Activated T-helper 2 cell treated with anti-CD3 and anti-CD28 coated beads, Interferon-gamma antibody, Interleukin-2, Interleukin-4, amounts not matched to agents 10 μg/mL and 5 μg/mL and 100 μg/mL, durations not matched to agents 14 hours and 24 hours and 36 hours (primary cell): ENCODE results near the gene PPIC. TPM values are rescaled to one million over a fixed set of nuclear protein-coding genes. Genes with fewer than 3 reads are reported as not detected.

Source experiments
- DNase-seq: peaks from one replicate; pipeline ENCODE4 v3.0.0; 2021; ENCODE audit warnings: low spot score
- H3K27ac Mint-ChIP-seq: one replicate; pipeline ENCODE4 v1.8.0; 2021; ENCODE audit warnings: mixed read lengths
- H3K27me3 Mint-ChIP-seq: one replicate; pipeline ENCODE4 v1.8.0; 2021; ENCODE audit warnings: low read depth, mixed read lengths
- H3K36me3 Mint-ChIP-seq: one replicate; pipeline ENCODE4 v1.8.0; 2021; ENCODE audit warnings: low read depth, mixed read lengths
- H3K4me1 Mint-ChIP-seq: one replicate; pipeline ENCODE4 v1.8.0; 2021; ENCODE audit warnings: low read depth, mixed read lengths
- H3K4me3 Mint-ChIP-seq: one replicate; pipeline ENCODE4 v1.8.0; 2021; ENCODE audit warnings: low read depth, mild to moderate bottlenecking, moderate library complexity, mixed read lengths
- H3K9me3 Mint-ChIP-seq: one replicate; pipeline ENCODE4 v1.8.0; 2021; ENCODE audit warnings: mixed read lengths
- intact Hi-C: fragments of 100-400 bp; cut with micrococcal nuclease; formaldehyde crosslinking; loops from one replicate; pipeline ENCODE4 v1.15.1; 2023
- total RNA-seq: library from RNA; stranded (reverse); gene quantifications from 2 replicates; pipeline ENCODE4 v1.2.3, GENCODE V29; 2022

Gene PPIC
- total RNA-seq, 1 donor from 2014 or later: not detected

DNA sequence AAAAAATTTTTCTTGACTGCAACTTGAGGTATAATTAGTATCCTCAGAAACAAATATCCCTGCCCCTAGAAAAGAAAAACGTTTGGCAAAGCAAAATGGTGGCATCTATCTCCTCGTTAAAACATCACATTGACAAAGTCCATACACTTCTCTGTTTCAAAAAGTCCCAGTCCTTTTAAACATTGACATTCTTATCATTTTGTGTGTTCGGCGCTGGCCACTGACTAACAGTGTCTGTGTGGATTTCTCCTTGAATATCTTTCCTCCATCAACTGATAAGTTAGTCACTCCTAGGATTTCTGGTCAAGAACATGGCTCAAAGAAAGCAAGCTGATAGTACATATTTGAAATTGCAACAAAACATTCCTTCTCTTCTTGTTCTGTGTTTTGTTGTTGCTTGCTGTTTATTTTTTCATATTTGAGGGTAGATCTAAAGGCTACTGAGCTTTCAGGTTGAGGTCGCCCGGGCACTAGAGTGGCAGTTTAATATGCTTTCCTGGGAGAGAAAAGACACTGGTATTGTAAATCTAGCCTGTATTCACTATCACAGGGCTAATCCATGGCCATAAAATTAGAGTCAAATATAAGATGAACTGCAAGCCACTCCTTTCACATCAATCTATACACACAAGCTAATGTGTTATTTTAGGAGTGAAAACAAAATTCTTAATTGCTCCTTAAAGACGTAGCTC, 8.5 kb upstream of the PPIC start:
- intact Hi-C loops: no loop called here
- H3K9me3 Mint-ChIP-seq: no peaks in the 10 kb centered on the region
- H3K27me3 Mint-ChIP-seq: peaks cover 33% of the 10 kb centered on the region
- no peak for DNase-seq
- H3K4me1 Mint-ChIP-seq: no peaks in the 10 kb centered on the region
- no peak overlapping the region for H3K27ac Mint-ChIP-seq
- H3K4me3 Mint-ChIP-seq: no peak overlapping the region
- H3K36me3 Mint-ChIP-seq: no peaks in the 10 kb centered on the region

DNA sequence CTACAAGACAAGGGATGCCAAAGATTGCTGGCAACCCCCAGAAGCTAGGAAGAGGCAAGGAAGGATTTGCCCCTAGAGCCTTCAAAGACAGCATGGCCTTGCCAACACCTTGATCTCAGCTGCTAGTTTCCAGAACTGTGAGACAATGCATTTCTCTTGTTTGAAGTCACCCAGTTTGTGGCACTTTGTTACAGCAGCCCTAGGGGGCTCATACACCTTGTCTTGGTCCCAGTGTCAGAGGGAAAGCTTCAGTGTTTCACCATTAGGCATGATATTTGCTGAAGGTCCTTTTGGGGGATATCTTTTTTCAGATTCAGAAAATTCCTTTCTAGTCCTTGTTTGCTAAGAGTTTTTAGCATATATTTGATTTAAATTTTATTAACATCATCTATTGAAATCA, 3.1 kb upstream of the PPIC start:
- DNase-seq: no peak
- Mint-ChIP-seq H3K4me1 (peaks cover 12% of the 10 kb centered on the region), H3K9me3 (no peaks in the 10 kb centered on the region), H3K27me3 (peaks cover 53% of the 10 kb centered on the region), H3K27ac (no peak overlapping the region), H3K36me3 (no peaks in the 10 kb centered on the region), H3K4me3 (no peak overlapping the region)
- intact Hi-C loops: no loop called here

DNA sequence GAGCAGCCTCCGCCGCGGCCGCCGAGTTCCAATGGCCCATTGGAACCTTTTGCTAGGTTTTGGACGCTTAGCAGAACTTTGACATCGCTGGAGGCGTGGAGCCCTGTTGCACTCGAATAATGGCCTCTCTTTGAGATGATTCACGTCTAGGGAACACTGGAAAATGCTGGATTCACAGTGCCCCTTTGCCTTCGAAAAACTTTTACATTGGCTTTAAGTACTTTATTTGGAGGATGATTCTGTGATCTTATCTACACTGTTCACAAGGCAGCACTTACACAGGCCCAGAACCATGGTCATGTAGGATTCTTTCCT, 536 bp upstream of the PPIC start:
- Mint-ChIP-seq H3K4me1 (peaks cover 12% of the 10 kb centered on the region), H3K4me3 (no peak overlapping the region), H3K27me3 (peaks cover 59% of the 10 kb centered on the region), H3K9me3 (no peaks in the 10 kb centered on the region), H3K27ac (no peak overlapping the region), H3K36me3 (no peaks in the 10 kb centered on the region)
- intact Hi-C loops: loop anchor here (2.0 kb wide), 1 partner anchor 54 kb away; no protein-coding TSS in a partner anchor
- no peak for DNase-seq

DNA sequence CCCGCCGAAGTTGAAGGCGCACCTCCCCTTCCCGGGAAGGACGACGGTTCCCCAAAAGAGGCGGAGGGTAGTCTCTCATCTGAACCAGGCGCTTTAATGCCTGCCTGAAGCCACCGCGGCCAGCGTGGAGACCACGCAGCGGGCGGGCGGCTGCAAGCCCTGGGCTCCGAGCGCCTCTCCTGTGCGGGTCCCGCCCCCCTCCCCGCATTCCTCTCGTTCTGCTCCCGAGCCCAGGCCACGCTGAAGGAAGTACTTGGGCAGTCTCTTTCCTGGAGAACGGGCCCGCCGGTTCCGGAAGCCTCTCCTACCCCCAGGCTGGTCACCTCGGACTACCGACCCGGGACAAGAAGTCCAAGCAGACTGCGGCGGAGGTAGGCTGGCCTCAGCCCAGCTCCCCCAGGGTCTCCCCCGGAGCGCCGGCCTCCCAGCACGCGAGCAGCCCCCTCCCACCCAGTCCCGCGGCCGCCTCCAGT, 571 bp downstream of the PPIC start:
- DNase-seq: no peak
- Mint-ChIP-seq H3K27ac (no peak overlapping the region), H3K9me3 (no peaks in the 10 kb centered on the region), H3K4me3 (peak overlapping the region; percentile 10), H3K36me3 (no peaks in the 10 kb centered on the region), H3K27me3 (peaks cover 64% of the 10 kb centered on the region), H3K4me1 (peaks cover 12% of the 10 kb centered on the region)
- intact Hi-C loops: loop anchor here (2.0 kb wide), 1 partner anchor 55 kb away; no protein-coding TSS in a partner anchor

DNA sequence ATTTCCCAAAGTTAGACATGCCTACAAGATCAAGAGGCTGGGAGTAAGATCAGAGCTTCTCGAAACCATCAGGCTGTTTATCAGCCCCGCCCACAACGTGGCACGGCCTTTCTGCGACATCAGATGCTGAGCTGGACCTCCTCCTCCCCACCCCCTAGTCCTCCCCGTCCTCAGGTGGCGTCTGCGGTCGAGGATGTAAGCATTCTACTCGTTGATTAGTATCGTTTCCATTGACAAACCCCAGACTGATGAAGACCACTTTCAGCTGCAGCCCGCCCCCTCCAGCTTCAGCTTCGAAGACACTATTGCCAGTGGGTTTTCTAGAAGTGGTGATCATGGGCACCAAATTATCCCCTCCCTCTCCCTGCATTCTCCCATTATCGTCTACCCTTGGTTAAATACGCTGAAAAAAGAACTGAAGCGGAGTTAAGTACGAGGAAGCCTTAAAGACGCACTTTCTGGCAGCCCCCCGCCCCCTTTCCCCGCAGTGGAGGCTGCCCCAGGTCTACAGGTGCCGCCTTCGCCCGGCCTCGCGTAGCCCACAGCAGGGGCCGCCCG, 1.1 kb downstream of the PPIC start:
- H3K4me3 Mint-ChIP-seq: peak overlapping the region; percentile 38
- no peak overlapping the region for H3K27ac Mint-ChIP-seq
- H3K4me1 Mint-ChIP-seq: peaks cover 12% of the 10 kb centered on the region
- no peaks in the 10 kb centered on the region for H3K36me3 Mint-ChIP-seq
- H3K9me3 Mint-ChIP-seq: no peaks in the 10 kb centered on the region
- H3K27me3 Mint-ChIP-seq: peaks cover 66% of the 10 kb centered on the region
- DNase-seq: no peak
- intact Hi-C loops: no loop called here

DNA sequence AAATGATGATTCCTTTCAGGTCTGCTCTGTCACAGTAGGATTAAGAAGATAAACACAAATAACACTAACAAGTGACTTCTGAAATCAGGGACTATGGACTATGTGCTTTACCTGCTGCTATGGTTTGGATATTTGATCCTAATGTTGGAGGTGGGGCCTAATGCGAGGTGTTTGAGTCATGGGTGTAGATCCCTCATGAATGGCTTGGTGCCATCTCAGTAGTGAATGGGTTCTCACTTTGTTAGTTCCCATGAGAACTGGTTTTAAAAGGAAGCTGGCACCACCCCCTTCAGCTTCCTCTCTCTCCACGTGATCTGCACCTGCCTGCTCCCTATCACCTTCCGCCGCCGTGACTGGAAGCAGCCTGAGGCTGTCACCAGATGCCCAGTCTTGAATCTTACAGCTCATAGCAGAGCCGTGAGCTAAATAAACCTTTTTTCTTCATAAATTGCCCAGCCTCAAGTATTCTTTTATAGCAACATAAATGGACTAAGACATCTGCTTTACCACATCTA, 3.3 kb downstream of the PPIC start:
- DNase-seq: no peak
- no peaks in the 10 kb centered on the region for H3K36me3 Mint-ChIP-seq
- H3K27me3 Mint-ChIP-seq: peaks cover 51% of the 10 kb centered on the region
- intact Hi-C loops: no loop called here
- no peak overlapping the region for H3K4me3 Mint-ChIP-seq
- H3K9me3 Mint-ChIP-seq: no peaks in the 10 kb centered on the region
- H3K4me1 Mint-ChIP-seq: peaks cover 12% of the 10 kb centered on the region
- no peak overlapping the region for H3K27ac Mint-ChIP-seq

DNA sequence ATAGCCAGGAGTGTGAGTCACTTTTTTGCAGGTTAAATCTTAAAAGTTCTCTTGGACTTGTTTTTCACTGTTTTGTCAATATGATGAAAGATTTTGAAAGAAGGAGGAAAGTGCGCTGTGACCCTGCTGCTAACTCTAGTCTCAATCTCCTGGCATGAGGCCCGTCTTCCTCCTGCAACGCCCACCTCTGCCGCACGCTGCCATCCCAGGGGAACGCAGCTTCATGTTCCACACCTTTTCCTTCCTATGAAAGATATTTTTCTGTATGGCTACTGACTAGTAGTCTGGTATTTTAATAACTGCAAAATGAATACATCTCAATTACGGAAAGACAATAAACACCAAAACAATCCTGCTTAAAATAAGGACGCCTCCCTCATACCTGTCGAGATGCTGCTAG, 8.3 kb downstream of the PPIC start:
- H3K36me3 Mint-ChIP-seq: no peaks in the 10 kb centered on the region
- peaks cover 12% of the 10 kb centered on the region for H3K27me3 Mint-ChIP-seq
- DNase-seq: no peak

DNA sequence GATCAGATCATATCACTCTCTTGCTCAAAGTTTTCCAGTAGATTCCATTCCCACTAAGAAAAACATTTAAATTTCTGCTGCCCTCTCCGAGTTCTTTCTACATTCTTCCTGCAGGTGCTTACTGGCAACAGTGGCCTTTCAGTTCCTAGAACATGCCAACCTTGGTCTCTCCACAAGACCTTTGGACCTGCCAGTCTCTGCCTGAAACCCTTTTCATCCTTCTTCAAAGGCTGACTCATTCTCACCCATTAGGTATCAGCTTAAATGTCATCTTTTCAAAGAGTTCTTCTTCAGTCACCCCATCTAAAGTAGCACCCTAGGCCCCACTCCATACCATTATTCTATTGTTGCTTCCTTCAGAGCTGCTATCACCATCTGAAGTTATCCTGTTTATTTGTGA, 21.8 kb downstream of the PPIC start:
- no peak for DNase-seq
- intact Hi-C loops: no loop called here
- H3K36me3 Mint-ChIP-seq: no peaks in the 10 kb centered on the region
- no peaks in the 10 kb centered on the region for H3K9me3 Mint-ChIP-seq
- no peak overlapping the region for H3K27ac Mint-ChIP-seq
- H3K27me3 Mint-ChIP-seq: no peaks in the 10 kb centered on the region
- no peak overlapping the region for H3K4me3 Mint-ChIP-seq
- H3K4me1 Mint-ChIP-seq: no peaks in the 10 kb centered on the region

More for the DNA sequence above, 8.3 kb downstream of the PPIC start:
- H3K27ac Mint-ChIP-seq: no peak overlapping the region
- H3K4me1 Mint-ChIP-seq: no peaks in the 10 kb centered on the region
- H3K9me3 Mint-ChIP-seq: no peaks in the 10 kb centered on the region
- no peak overlapping the region for H3K4me3 Mint-ChIP-seq
- intact Hi-C loops: no loop called here

DNA sequence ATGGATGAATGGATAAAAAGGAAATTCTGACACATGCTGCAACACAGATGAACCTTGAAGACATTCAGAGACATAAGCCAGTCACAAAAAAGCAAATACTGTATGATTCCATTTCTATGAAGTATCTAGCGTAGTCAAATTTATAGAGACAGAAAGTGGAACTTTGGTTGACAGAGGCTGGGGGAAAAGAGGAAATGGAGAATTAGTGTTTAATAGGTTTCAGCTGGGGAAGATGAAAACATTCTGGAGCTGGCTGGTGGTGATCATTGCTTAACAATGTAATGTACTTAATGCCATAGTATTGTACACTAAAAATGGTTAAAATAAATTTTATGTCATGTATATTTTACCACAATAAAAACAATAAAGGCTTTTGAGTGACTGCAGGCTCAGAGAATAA, 24.2 kb downstream of the PPIC start:
- H3K4me1 Mint-ChIP-seq: no peaks in the 10 kb centered on the region

DNA sequence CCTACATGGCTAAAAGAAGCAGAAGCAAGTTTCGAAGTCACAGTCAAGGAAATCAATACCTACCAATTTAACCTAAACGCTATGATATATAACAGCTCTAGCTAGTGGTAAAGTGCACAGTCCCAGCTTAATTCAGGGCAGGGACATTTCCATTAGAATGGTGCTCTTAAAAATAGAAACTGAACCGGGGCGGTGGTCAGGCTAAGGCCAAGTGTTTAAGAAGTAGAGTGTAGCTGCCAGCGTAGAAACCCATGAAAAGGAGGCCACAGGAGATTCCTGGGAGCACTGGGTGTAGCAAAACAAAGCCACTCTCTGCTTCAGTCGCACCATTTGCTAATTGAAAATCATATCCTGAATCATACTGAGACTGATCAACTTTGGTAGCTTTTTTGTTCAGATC, 28.8 kb downstream of the PPIC start:
- H3K27ac Mint-ChIP-seq: no peak overlapping the region
- H3K9me3 Mint-ChIP-seq: no peaks in the 10 kb centered on the region
- H3K4me1 Mint-ChIP-seq: no peaks in the 10 kb centered on the region
- intact Hi-C loops: no loop called here
- no peaks in the 10 kb centered on the region for H3K27me3 Mint-ChIP-seq
- DNase-seq: no peak
- no peak overlapping the region for H3K4me3 Mint-ChIP-seq
- no peaks in the 10 kb centered on the region for H3K36me3 Mint-ChIP-seq

More for the DNA sequence above, 24.2 kb downstream of the PPIC start:
- no peak overlapping the region for H3K27ac Mint-ChIP-seq
- no peak overlapping the region for H3K4me3 Mint-ChIP-seq
- no peak for DNase-seq
- H3K9me3 Mint-ChIP-seq: no peaks in the 10 kb centered on the region
- no peaks in the 10 kb centered on the region for H3K36me3 Mint-ChIP-seq
- no peaks in the 10 kb centered on the region for H3K27me3 Mint-ChIP-seq
- intact Hi-C loops: no loop called here

DNA sequence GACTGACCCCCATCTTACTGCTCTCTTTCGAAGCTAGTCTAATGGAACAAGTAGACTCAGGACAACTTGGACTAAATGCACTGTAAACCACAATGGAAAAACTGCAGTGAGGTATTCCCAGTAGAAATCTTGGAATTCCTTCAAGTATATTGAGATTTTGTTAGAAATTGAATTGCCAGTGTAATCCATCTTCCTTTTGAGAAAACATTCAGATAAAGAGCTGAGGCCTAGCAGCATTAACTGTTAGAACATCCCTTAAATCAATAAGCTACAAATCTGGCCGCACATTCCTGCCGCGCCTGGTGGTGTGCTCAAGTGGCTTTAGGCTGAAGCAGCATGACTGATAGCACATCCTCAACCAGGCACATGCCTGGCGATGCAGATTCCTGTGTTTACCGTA, 29.3 kb downstream of the PPIC start:
- Mint-ChIP-seq H3K27ac (no peak overlapping the region), H3K4me3 (no peak overlapping the region), H3K36me3 (no peaks in the 10 kb centered on the region), H3K4me1 (no peaks in the 10 kb centered on the region), H3K9me3 (no peaks in the 10 kb centered on the region), H3K27me3 (no peaks in the 10 kb centered on the region)
- DNase-seq: no peak
- intact Hi-C loops: no loop called here

DNA sequence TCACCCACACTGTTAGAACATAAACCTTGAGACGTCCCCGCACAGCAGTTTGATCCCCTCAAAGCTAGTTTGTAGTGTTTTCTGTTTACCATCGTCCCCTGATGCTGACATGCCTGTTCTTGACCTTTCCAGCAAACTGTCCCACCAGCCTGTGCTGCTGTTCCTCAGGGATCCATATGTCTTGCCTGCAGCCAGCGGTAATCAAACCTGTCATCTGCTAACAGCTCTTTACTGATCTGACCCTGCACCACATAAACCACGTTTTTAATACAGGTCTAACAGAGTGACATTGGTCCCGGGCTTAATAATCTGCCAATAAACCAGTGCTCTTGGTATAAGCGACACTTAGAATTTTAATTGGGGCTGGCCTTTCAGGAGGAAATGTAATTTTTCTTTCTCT, 34.7 kb downstream of the PPIC start:
- Mint-ChIP-seq H3K4me1 (no peaks in the 10 kb centered on the region), H3K36me3 (no peaks in the 10 kb centered on the region), H3K27ac (no peak overlapping the region), H3K27me3 (no peaks in the 10 kb centered on the region), H3K4me3 (no peak overlapping the region), H3K9me3 (no peaks in the 10 kb centered on the region)
- DNase-seq: no peak
- intact Hi-C loops: loop anchor here (5.0 kb wide), 1 partner anchor 300 kb away; no protein-coding TSS in a partner anchor

DNA sequence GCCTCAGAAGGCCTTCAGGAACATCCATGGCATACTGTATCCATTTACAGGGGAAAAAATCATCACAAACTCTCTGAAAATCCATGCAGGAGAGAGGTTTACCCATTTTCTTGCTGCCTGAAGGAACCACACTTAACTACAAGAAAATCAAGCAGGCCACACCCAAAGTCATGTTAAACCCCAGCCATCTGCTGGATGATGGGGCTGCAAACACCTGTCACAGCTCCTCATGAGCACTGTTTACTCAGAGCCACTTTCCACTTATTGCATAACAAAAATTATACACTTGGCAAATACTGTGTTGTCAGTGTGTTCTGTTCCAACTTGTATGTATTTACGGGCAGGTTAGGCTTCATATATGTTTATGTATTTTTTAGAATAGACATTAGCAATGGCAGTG, 35.8 kb downstream of the PPIC start:
- intact Hi-C loops: loop anchor here (5.0 kb wide), 1 partner anchor 298 kb away; no protein-coding TSS in a partner anchor
- no peak for DNase-seq
- no peak overlapping the region for H3K4me3 Mint-ChIP-seq
- H3K4me1 Mint-ChIP-seq: no peaks in the 10 kb centered on the region
- H3K36me3 Mint-ChIP-seq: no peaks in the 10 kb centered on the region
- H3K27me3 Mint-ChIP-seq: no peaks in the 10 kb centered on the region
- no peak overlapping the region for H3K27ac Mint-ChIP-seq
- no peaks in the 10 kb centered on the region for H3K9me3 Mint-ChIP-seq
